ENCODE measurements around the gene CRHR2.

GRCh38 chr7:30644286-30644955 is 37.8 kb downstream of the CRHR2 start:
- TF ChIP-seq CTCF (conservative IDR thresholded peaks at IDR 0.05 in 1 of 2, IDR thresholded peaks at IDR 0.05 in 1 of 2; ENCODE audit: low read depth in 1 of 2, low read length in 2 of 2) (no peak), EZH2 (IDR thresholded peaks at IDR 0.05; ENCODE audit: low read length, missing control alignments) (no peak)

Measured in fibroblast of lung (primary cell).